GM23338 (cell line): ENCODE measurements around the gene PPP2R2B. TPM values are rescaled to one million over a fixed set of nuclear protein-coding genes. Genes with fewer than 3 reads are reported as not detected.

Source experiments
- ATAC-seq: fragments of 200-7000 bp; cut with Tn5 transposase; 3 replicates; pipeline ENCODE4 v1.9.1; 2020
- DNase-seq: peaks from one replicate; pipeline ENCODE4 v3.0.0-alpha.2; 2015; ENCODE audit warnings: low spot score
- H2AFZ ChIP-seq: fragments of 200-600 bp; sonication (generic); 2 replicates; pipeline ENCODE4 v1.8.0; 2016; ENCODE audit warnings: antibody characterized with exemption, mild to moderate bottlenecking, moderate library complexity
- H3F3A ChIP-seq: fragments of 200-600 bp; sonication (generic); replicated peaks from 2 replicates; pipeline ENCODE4 v1.8.0; 2017; ENCODE audit warnings: antibody characterized with exemption, mixed run types, low read depth
- H3K27ac ChIP-seq: fragments of 200-600 bp; sonication (generic); 2 replicates; pipeline ENCODE4 v1.6.1; 2016; ENCODE audit warnings: low read depth
- H3K27me3 ChIP-seq: fragments of 200-600 bp; sonication (generic); 2 replicates; pipeline ENCODE4 v1.8.0; 2016; ENCODE audit warnings: mild to moderate bottlenecking, mixed run types, moderate library complexity; ENCODE audit not compliant: insufficient read depth
- H3K36me3 ChIP-seq: fragments of 200-600 bp; sonication (generic); 2 replicates; pipeline ENCODE4 v1.8.0; 2016; ENCODE audit warnings: mild to moderate bottlenecking; ENCODE audit not compliant: insufficient read depth
- H3K4me1 ChIP-seq: fragments of 200-600 bp; sonication (generic); 2 replicates; pipeline ENCODE4 v1.8.0; 2016; ENCODE audit warnings: mild to moderate bottlenecking, moderate library complexity; ENCODE audit not compliant: insufficient read depth
- H3K4me2 ChIP-seq: fragments of 200-600 bp; sonication (generic); 2 replicates; pipeline ENCODE4 v1.7.1; 2017; ENCODE audit warnings: mixed run types
- H3K4me3 ChIP-seq: fragments of 200-600 bp; sonication (generic); 2 replicates; pipeline ENCODE4 v1.6.1; 2016; ENCODE audit warnings: mixed run types
- H3K79me2 ChIP-seq: fragments of 200-600 bp; sonication (generic); replicated peaks from 2 replicates; pipeline ENCODE4 v1.8.0; 2017; ENCODE audit warnings: mild to moderate bottlenecking; ENCODE audit not compliant: insufficient read depth
- H3K9me2 ChIP-seq: fragments of 200-600 bp; sonication (generic); 2 replicates; pipeline ENCODE4 v1.8.0; 2017; ENCODE audit not compliant: insufficient read depth
- H4K20me1 ChIP-seq: fragments of 200-600 bp; sonication (generic); replicated peaks from 2 replicates; pipeline ENCODE4 v1.8.0; 2017; ENCODE audit warnings: mild to moderate bottlenecking; ENCODE audit not compliant: insufficient read depth
- H3K27ac Mint-ChIP-seq: 2 replicates; pipeline ENCODE4 v1.8.0; 2020; ENCODE audit warnings: inconsistent platforms, mild to moderate bottlenecking, moderate library complexity, mixed read lengths
- H3K27me3 Mint-ChIP-seq: 3 replicates; pipeline ENCODE4 v1.8.0; 2022; ENCODE audit warnings: low read depth, mild to moderate bottlenecking, moderate library complexity, mixed read lengths, inconsistent platforms; ENCODE audit not compliant: insufficient read depth, poor library complexity
- H3K36me3 Mint-ChIP-seq: 3 replicates; pipeline ENCODE4 v1.8.0; 2021; ENCODE audit warnings: low read depth, mild to moderate bottlenecking, inconsistent platforms, moderate library complexity, mixed read lengths
- H3K4me1 Mint-ChIP-seq: 3 replicates; pipeline ENCODE4 v1.8.0; 2020; ENCODE audit warnings: mild to moderate bottlenecking, inconsistent platforms, mixed read lengths
- H3K4me3 Mint-ChIP-seq: 3 replicates; pipeline ENCODE4 v1.8.0; 2021; ENCODE audit warnings: moderate library complexity, mild to moderate bottlenecking, inconsistent platforms, mixed read lengths
- H3K9me3 Mint-ChIP-seq: 3 replicates; pipeline ENCODE4 v1.8.0; 2020; ENCODE audit warnings: moderate library complexity, mild to moderate bottlenecking, inconsistent platforms, mixed read lengths
- CTCF ChIP-seq, 2 experiments: fragments of 200-600 bp in 1 of 2; sonication (generic) in 1 of 2; conservative IDR thresholded peaks; 2 replicates each; pipeline versions ENCODE4 v1.5.1 to v1.6.1; 2016 to 2017; ENCODE audit warnings: antibody characterized with exemption in 2 of 2, low read depth in 2 of 2, mild to moderate bottlenecking in 2 of 2, moderate library complexity in 1 of 2
- ETS1 ChIP-seq: IDR thresholded peaks from 2 replicates; pipeline ENCODE4 v1.6.1; 2016; ENCODE audit warnings: antibody characterized with exemption
- EZH2 ChIP-seq: fragments of 200-600 bp; sonication (generic); IDR thresholded peaks from one replicate; pipeline ENCODE4 v1.8.0; 2017; ENCODE audit warnings: antibody characterized with exemption, mild to moderate bottlenecking, low read depth; ENCODE audit not compliant: unreplicated experiment
- EZH2phosphoT487 ChIP-seq: fragments of 200-600 bp; sonication (generic); IDR thresholded peaks from one replicate; pipeline ENCODE4 v1.8.1; 2018; ENCODE audit warnings: antibody characterized with exemption; ENCODE audit not compliant: unreplicated experiment
- REST ChIP-seq: IDR thresholded peaks from one replicate; pipeline ENCODE4 v1.6.1; 2018; ENCODE audit warnings: antibody characterized with exemption; ENCODE audit not compliant: unreplicated experiment
- STAT1 ChIP-seq: IDR thresholded peaks from one replicate; pipeline ENCODE4 v1.6.1; 2016; ENCODE audit warnings: antibody characterized with exemption; ENCODE audit not compliant: unreplicated experiment
- ZNF114 ChIP-seq: fragments of 250-450 bp; sonication (Bioruptor Pico); IDR thresholded peaks from 2 replicates; pipeline ENCODE4 v1.5.0; 2020; ENCODE audit warnings: mild to moderate bottlenecking, moderate library complexity
- ZNF331 ChIP-seq: fragments of 250-450 bp; sonication (Bioruptor Pico); IDR thresholded peaks from 2 replicates; pipeline ENCODE4 v1.5.0; 2020; ENCODE audit warnings: low read depth, mild to moderate bottlenecking, moderate library complexity
- polyA plus RNA-seq: library from polyadenylated mRNA; unstranded; fragments of >200 nt; fragmentation: Nextera tagmentation; extraction: Ambion mirVana; gene quantifications from 2 replicates; pipeline ENCODE4 v1.2.1, GENCODE V29; 2016
- total RNA-seq: library from RNA; depleted of rRNA; stranded (reverse); fragments of >200 nt; shearing (Covaris generic); gene quantifications from 2 replicates; pipeline ENCODE4 v1.2.3, GENCODE V29; 2014

Gene PPP2R2B
- total and polyA plus RNA-seq, 2 experiments from 2014 or later, result 21.3 to 33.9 TPM

- no peaks in the 10 kb centered on the region for H4K20me1 ChIP-seq
- peak in 1 of 2 experiments; percentile 32; a peak in 2 of 4 replicates for TF ChIP-seq CTCF (conservative IDR thresholded peaks at IDR 0.05; ENCODE audit: low read depth in 2 of 2)
- TF ChIP-seq ZNF331 (CRISPR knock-in tag), result no peak
- H3K36me3 ChIP-seq, result no peaks in the 10 kb centered on the region
- H3K4me1 Mint-ChIP-seq, result peaks cover 37% of the 10 kb centered on the region
- no peaks in the 10 kb centered on the region for H3K27me3 ChIP-seq
- H3K4me2 ChIP-seq, result no peak overlapping the region
- no peak overlapping the region for H3K27ac Mint-ChIP-seq
- H3K4me1 ChIP-seq, result peaks cover 31% of the 10 kb centered on the region
- no peaks in the 10 kb centered on the region for H3K79me2 ChIP-seq
- H2AFZ ChIP-seq, result no peak overlapping the region
- no peaks in the 10 kb centered on the region for H3K36me3 Mint-ChIP-seq
- no peak overlapping the region for H3K4me3 Mint-ChIP-seq
- no peaks in the 10 kb centered on the region for H3K9me3 Mint-ChIP-seq
- no peaks in the 10 kb centered on the region for H3K9me2 ChIP-seq
- ATAC-seq, result no peak
- H3K4me3 ChIP-seq, result no peak overlapping the region
- H3F3A ChIP-seq, result 0 out of 2 replicates have a peak, but pooled peaks cover 3% of the 10 kb centered on the region
- no peak overlapping the region for H3K27ac ChIP-seq
- DNase-seq, result no peak
- H3K27me3 Mint-ChIP-seq, result peaks cover under 1% of the 10 kb centered on the region
Measured at GRCh38 chr5:146818822-146819221, 59.7 kb downstream of the PPP2R2B start.

- Mint-ChIP-seq H3K27ac (no peak overlapping the region), H3K9me3 (no peaks in the 10 kb centered on the region), H3K27me3 (peaks cover 4% of the 10 kb centered on the region), H3K36me3 (no peaks in the 10 kb centered on the region), H3K4me1 (peaks cover 42% of the 10 kb centered on the region), H3K4me3 (no peak overlapping the region)
- H2AFZ ChIP-seq, result no peak overlapping the region
- no peaks in the 10 kb centered on the region for H3K36me3 ChIP-seq
- DNase-seq (no peak), ATAC-seq (no peak)
- H3K4me3 ChIP-seq, result no peak overlapping the region
- H3K27me3 ChIP-seq, result no peaks in the 10 kb centered on the region
- H3F3A ChIP-seq, result 0 out of 2 replicates have a peak, but pooled peaks cover 3% of the 10 kb centered on the region
- TF ChIP-seq STAT1 (no peak), EZH2phosphoT487 (no peak), REST (no peak), EZH2 (no peak), ZNF331 (CRISPR knock-in tag) (no peak), ZNF114 (CRISPR knock-in tag) (no peak), CTCF (conservative IDR thresholded peaks at IDR 0.05; ENCODE audit: low read depth in 2 of 2) (no peak), ETS1 (no peak)
- no peaks in the 10 kb centered on the region for H3K79me2 ChIP-seq
- H4K20me1 ChIP-seq, result no peaks in the 10 kb centered on the region
- H3K4me1 ChIP-seq, result peaks cover 37% of the 10 kb centered on the region
- no peak overlapping the region for H3K4me2 ChIP-seq
- H3K9me2 ChIP-seq, result no peaks in the 10 kb centered on the region
- H3K27ac ChIP-seq, result no peak overlapping the region
Measured at GRCh38 chr5:146817973-146818372, 60.6 kb downstream of the PPP2R2B start.
